PC-3 (cell line): Measurements from ENCODE around the gene RBM20. TPM values are rescaled to one million over a fixed set of nuclear protein-coding genes. Genes with fewer than 3 reads are reported as not detected.
A peak's percentile ranks its signal among the peaks of the same experiment; 100 is the strongest.

Source experiments
- ATAC-seq: fragments of 200-7000 bp; cut with Tn5 transposase; 2 replicates; pipeline ENCODE4 v1.9.1; 2020; ENCODE audit warnings: mild to moderate bottlenecking, moderate library complexity
- BruUV-seq: library from RNA; stranded (reverse); fragments of 400-500 nt; replicated peaks from 2 replicates; lab custom pipeline; 2021; lab: Mats Ljungman, UMichigan
- CTCF ChIA-PET: fragments of 300-600 bp; sonication (Branson Sonifier 250); formaldehyde crosslinking; loops from one replicate; lab custom pipeline; 2022; ENCODE audit warnings: antibody characterized with exemption; lab: Charles Lee
- POLR2A ChIA-PET: fragments of 300-600 bp; sonication (Branson Sonifier 250); formaldehyde crosslinking; loops from one replicate; lab custom pipeline; 2022; ENCODE audit warnings: antibody characterized with exemption; ENCODE audit not compliant: unreplicated experiment; lab: Charles Lee
- DNase-seq: peaks from one replicate; pipeline ENCODE4 v3.0.0-alpha.2; 2015
- H2AFZ ChIP-seq: fragments of 300-600 bp; sonication (generic); 2 replicates; pipeline ENCODE4 v1.6.0; 2016; ENCODE audit warnings: antibody characterized with exemption, low read length
- H3F3A ChIP-seq: fragments of 300-600 bp; sonication (generic); one replicate; pipeline ENCODE4 v1.6.0; 2017; ENCODE audit warnings: antibody characterized with exemption, low read length, control low read depth, mild to moderate bottlenecking; ENCODE audit not compliant: unreplicated experiment
- H3K27ac ChIP-seq: fragments of 300-600 bp; sonication (generic); 2 replicates; pipeline ENCODE4 v1.5.1; 2016; ENCODE audit warnings: mild to moderate bottlenecking, low read length
- H3K27me3 ChIP-seq: fragments of 300-600 bp; sonication (generic); 2 replicates; pipeline ENCODE4 v1.6.1; 2016; ENCODE audit warnings: low read length, mixed read lengths
- H3K36me3 ChIP-seq: fragments of 300-600 bp; sonication (generic); 2 replicates; pipeline ENCODE4 v1.6.1; 2016; ENCODE audit warnings: low read depth, mixed run types, low read length, mixed read lengths
- H3K4me1 ChIP-seq: fragments of 300-600 bp; sonication (generic); 2 replicates; pipeline ENCODE4 v1.5.1; 2016; ENCODE audit warnings: low read length; ENCODE audit not compliant: insufficient read depth
- H3K4me2 ChIP-seq: fragments of 300-600 bp; sonication (generic); 2 replicates; pipeline ENCODE4 v1.6.0; 2016; ENCODE audit warnings: low read length
- H3K4me3 ChIP-seq: fragments of 300-600 bp; sonication (generic); 2 replicates; pipeline ENCODE4 v1.5.1; 2016; ENCODE audit warnings: mild to moderate bottlenecking, low read length, mixed read lengths
- H3K79me2 ChIP-seq: fragments of 300-600 bp; sonication (generic); 2 replicates; pipeline ENCODE4 v1.6.1; 2017; ENCODE audit warnings: low read length, mixed read lengths
- H3K9ac ChIP-seq: fragments of 300-600 bp; sonication (generic); 2 replicates; pipeline ENCODE4 v1.6.0; 2016; ENCODE audit warnings: mild to moderate bottlenecking, low read length
- H3K9me2 ChIP-seq: fragments of 300-600 bp; sonication (generic); replicated peaks from 2 replicates; pipeline ENCODE4 v1.6.1; 2016; ENCODE audit warnings: mixed run types, low read length, mixed read lengths
- H3K9me3 ChIP-seq: fragments of 300-600 bp; sonication (generic); 2 replicates; pipeline ENCODE4 v1.6.1; 2016; ENCODE audit warnings: low read length, mixed read lengths
- H4K20me1 ChIP-seq: fragments of 300-600 bp; sonication (generic); 2 replicates; pipeline ENCODE4 v1.6.1; 2016; ENCODE audit warnings: low read length, mixed read lengths
- CTCF ChIP-seq: fragments of 300-600 bp; sonication (generic); conservative IDR thresholded peaks from 2 replicates; pipeline ENCODE4 v1.5.1; 2017; ENCODE audit warnings: antibody characterized with exemption, low read depth, mild to moderate bottlenecking, low read length
- EZH2 ChIP-seq: fragments of 300-600 bp; sonication (generic); IDR thresholded peaks from one replicate; pipeline ENCODE4 v1.6.1; 2017; ENCODE audit warnings: antibody characterized with exemption, mild to moderate bottlenecking, low read length; ENCODE audit not compliant: unreplicated experiment
- EZH2phosphoT487 ChIP-seq: fragments of 300-600 bp; sonication (generic); IDR thresholded peaks from 2 replicates; pipeline ENCODE4 v1.6.1; 2018; ENCODE audit warnings: mild to moderate bottlenecking, antibody characterized with exemption, low read length, borderline replicate concordance
- intact Hi-C: fragments of 100-400 bp; cut with micrococcal nuclease; formaldehyde crosslinking; loops from 2 replicates; pipeline ENCODE4 v1.9.0; 2023
- total RNA-seq: library from RNA; depleted of rRNA; stranded (reverse); fragments of >200 nt; gene quantifications from 2 replicates; pipeline ENCODE4 v1.2.3, GENCODE V29; 2014

RBM20 gene
- total RNA-seq, 1 experiment from 2014 or later, result 0.40 TPM

- Histone ChIP-seq H3K9me3 (no peaks in the 10 kb centered on the region), H3K4me2 (no peak overlapping the region), H3K27ac (no peak overlapping the region), H3K79me2 (no peaks in the 10 kb centered on the region), H2AFZ (peak overlapping the region; percentile 45; the same call in 1 of the 2 replicates), H3K9me2 (no peaks in the 10 kb centered on the region), H3K9ac (no peak overlapping the region), H3K4me3 (no peak overlapping the region), H4K20me1 (no peaks in the 10 kb centered on the region), H3K4me1 (no peaks in the 10 kb centered on the region; the same call in 1 of the 2 replicates), H3K36me3 (no peaks in the 10 kb centered on the region), H3K27me3 (no peaks in the 10 kb centered on the region), H3F3A (no peaks in the 10 kb centered on the region)
- DNase-seq (peak; percentile 48), ATAC-seq (peak; percentile 91)
- intact Hi-C loops, result loop anchor here (2.0 to 5.0 kb wide), 2 partner anchors 57 to 89 kb away; no protein-coding TSS in a partner anchor
- CTCF ChIA-PET, result interaction anchor here (0.6 kb wide), 2 partner anchors 30 to 93 kb away, joined by 3 read pairs; no protein-coding TSS in a partner anchor
- POLR2A ChIA-PET, result interaction anchor here (0.6 kb wide), 1 partner anchor 188 kb away, joined by 3 read pairs; no protein-coding TSS in a partner anchor
- peak; percentile 65 for TF ChIP-seq CTCF
- no peak for TF ChIP-seq EZH2phosphoT487
- no peak for TF ChIP-seq EZH2
- no TSS peak for BruUV-seq
These were observed 159.7 kb downstream of the RBM20 start for GRCh38 chr10:110803830-110804338.

- no peaks in the 10 kb centered on the region for H3K79me2 ChIP-seq
- no peaks in the 10 kb centered on the region for H3K9me3 ChIP-seq
- no peak overlapping the region for H3K27ac ChIP-seq
- H3K4me1 ChIP-seq, result no peaks in the 10 kb centered on the region; the same call in 1 of the 2 replicates
- no peaks in the 10 kb centered on the region for H4K20me1 ChIP-seq
- ChIA-PET POLR2A (no interaction called here), CTCF (interaction anchor here (0.6 kb wide), 1 partner anchor 31 kb away, joined by 3 read pairs; no protein-coding TSS in a partner anchor)
- no peak for TF ChIP-seq EZH2phosphoT487
- TF ChIP-seq CTCF, result no peak
- no peak for TF ChIP-seq EZH2
- no peaks in the 10 kb centered on the region for H3K9me2 ChIP-seq
- H3K9ac ChIP-seq, result no peak overlapping the region
- intact Hi-C loops, result loop anchor here (2.0 to 5.0 kb wide), 2 partner anchors 57 to 88 kb away; no protein-coding TSS in a partner anchor
- H3K27me3 ChIP-seq, result no peaks in the 10 kb centered on the region
- H2AFZ ChIP-seq, result peak overlapping the region; percentile 45; the same call in 1 of the 2 replicates
- H3F3A ChIP-seq, result no peaks in the 10 kb centered on the region
- H3K4me3 ChIP-seq, result no peak overlapping the region
- no peaks in the 10 kb centered on the region for H3K36me3 ChIP-seq
- DNase-seq (no peak), ATAC-seq (no peak)
- no peak overlapping the region for H3K4me2 ChIP-seq
- no TSS peak for BruUV-seq
These were observed 160.2 kb downstream of the RBM20 start for GRCh38 chr10:110804376-110804775.

- no peak overlapping the region for H3K27ac ChIP-seq
- H3K27me3 ChIP-seq, result no peaks in the 10 kb centered on the region
- no peak overlapping the region for H3K9ac ChIP-seq
- H3K79me2 ChIP-seq, result no peaks in the 10 kb centered on the region
- no peaks in the 10 kb centered on the region for H4K20me1 ChIP-seq
- intact Hi-C loops, result loop anchor here (2.0 kb wide), 1 partner anchor 88 kb away; no protein-coding TSS in a partner anchor
- ChIA-PET CTCF (no interaction called here), POLR2A (no interaction called here)
- TF ChIP-seq EZH2phosphoT487 (no peak), EZH2 (no peak), CTCF (no peak)
- H3K4me1 ChIP-seq, result no peaks in the 10 kb centered on the region; the same call in 1 of the 2 replicates
- no peak overlapping the region for H3K4me2 ChIP-seq
- no peaks in the 10 kb centered on the region for H3F3A ChIP-seq
- DNase-seq (no peak), ATAC-seq (no peak)
- no peaks in the 10 kb centered on the region for H3K36me3 ChIP-seq
- no peaks in the 10 kb centered on the region for H3K9me3 ChIP-seq
- H3K9me2 ChIP-seq, result no peaks in the 10 kb centered on the region
- BruUV-seq, result no TSS peak
- H2AFZ ChIP-seq, result no peak overlapping the region
- no peak overlapping the region for H3K4me3 ChIP-seq
These were observed 161.2 kb downstream of the RBM20 start for GRCh38 chr10:110805292-110805691.
